ENCODE data around the gene CCDC32. TPM values are rescaled to one million over a fixed set of nuclear protein-coding genes. Genes with fewer than 3 reads are reported as not detected.

CCDC32 gene
- total RNA-seq, 4 donors from 2014 or later: 21.6 to 43.9 (median 33.0) TPM

- peaks cover 0 to 40% (median 0%) of the 10 kb centered on the region in 3 donors for H3K36me3 ChIP-seq
- no peak for DNase-seq (ENCODE audit: low spot score in 2 of 2)
- no peak for TF ChIP-seq POLR2A (IDR thresholded peaks at IDR 0.05)
- TF ChIP-seq EP300 (IDR thresholded peaks at IDR 0.05): no peak
- TF ChIP-seq CTCF (IDR thresholded peaks at IDR 0.05): no peak
- WGBS, 2 donors: 32 to 47% methylated on average over 5 of the region's 5 CpGs
- H3K27me3 ChIP-seq: no peaks in the 10 kb centered on the region
- H3K9me3 ChIP-seq: no peaks in the 10 kb centered on the region
- no peak overlapping the region for H3K4me3 ChIP-seq
- H3K4me1 ChIP-seq: no peaks in the 10 kb centered on the region
- no peak overlapping the region for H3K27ac ChIP-seq
Observed at GRCh38 chr15:40536501-40536900, 28.3 kb downstream of the CCDC32 start.

GRCh38 chr15:40534371-40534770 is 30.5 kb downstream of the CCDC32 start:
- Histone ChIP-seq H3K36me3 (peaks cover 0 to 23% (median 0%) of the 10 kb centered on the region in 3 donors), H3K27me3 (no peaks in the 10 kb centered on the region)

GRCh38 chr15:40533763-40534364 is 31.0 kb downstream of the CCDC32 start:
- H3K4me1 ChIP-seq: no peaks in the 10 kb centered on the region
- DNase-seq (ENCODE audit: low spot score in 2 of 2): no peak
- WGBS, 2 donors: 82 to 86% methylated on average over 4 of the region's 4 CpGs
- no peak overlapping the region for H3K4me3 ChIP-seq
- no peaks in the 10 kb centered on the region for H3K27me3 ChIP-seq
- peaks cover 0 to 17% (median 0%) of the 10 kb centered on the region in 3 donors for H3K36me3 ChIP-seq
- no peaks in the 10 kb centered on the region for H3K9me3 ChIP-seq
- no peak for TF ChIP-seq CTCF (IDR thresholded peaks at IDR 0.05)
- TF ChIP-seq POLR2A (IDR thresholded peaks at IDR 0.05): no peak
- TF ChIP-seq EP300 (IDR thresholded peaks at IDR 0.05): no peak
- no peak overlapping the region for H3K27ac ChIP-seq

More at GRCh38 chr15:40534371-40534770, 30.5 kb downstream of the CCDC32 start:
- no peak for DNase-seq (ENCODE audit: low spot score in 2 of 2)
- Histone ChIP-seq H3K27ac (no peak overlapping the region), H3K4me3 (no peak overlapping the region), H3K9me3 (no peaks in the 10 kb centered on the region), H3K4me1 (no peaks in the 10 kb centered on the region)
- 61 to 75% methylated on average over 5 of the region's 5 CpGs for WGBS, 2 donors
- TF ChIP-seq EP300 (IDR thresholded peaks at IDR 0.05): no peak
- no peak for TF ChIP-seq CTCF (IDR thresholded peaks at IDR 0.05)
- TF ChIP-seq POLR2A (IDR thresholded peaks at IDR 0.05): no peak

- Histone ChIP-seq H3K27me3 (no peaks in the 10 kb centered on the region), H3K9me3 (no peaks in the 10 kb centered on the region), H3K4me1 (no peaks in the 10 kb centered on the region), H3K27ac (no peak overlapping the region), H3K4me3 (no peak overlapping the region), H3K36me3 (peaks cover 0 to 7% (median 0%) of the 10 kb centered on the region in 3 donors)
- 82 to 84% methylated on average over 6 of the region's 6 CpGs for WGBS, 2 donors
- no peak for DNase-seq (ENCODE audit: low spot score in 2 of 2)
- TF ChIP-seq CTCF (IDR thresholded peaks at IDR 0.05) (no peak), POLR2A (IDR thresholded peaks at IDR 0.05) (no peak), EP300 (IDR thresholded peaks at IDR 0.05) (no peak)
Observed at GRCh38 chr15:40528801-40529200, 36.0 kb downstream of the CCDC32 start.

GRCh38 chr15:40525855-40526254 is 39.0 kb downstream of the CCDC32 start:
- Histone ChIP-seq H3K27me3 (no peaks in the 10 kb centered on the region), H3K9me3 (no peaks in the 10 kb centered on the region), H3K27ac (no peak overlapping the region), H3K4me3 (no peak overlapping the region), H3K4me1 (no peaks in the 10 kb centered on the region), H3K36me3 (peaks cover 0 to 7% (median 0%) of the 10 kb centered on the region in 3 donors)
- no peak for DNase-seq (ENCODE audit: low spot score in 2 of 2)
- TF ChIP-seq CTCF (IDR thresholded peaks at IDR 0.05) (no peak), EP300 (IDR thresholded peaks at IDR 0.05) (no peak), POLR2A (IDR thresholded peaks at IDR 0.05) (no peak)
- 82 to 88% methylated on average over 3 of the region's 3 CpGs for WGBS, 2 donors

Data from tibial nerve (tissue), 4 donors.